WERI-Rb-1 (cell line): ENCODE measurements around the gene ANXA2.

Experiments
- DNase-seq: peaks from one replicate; pipeline ENCODE4 v3.0.0-alpha.2; 2020
- H3K27ac ChIP-seq: fragments of 250-450 bp; sonication (Bioruptor Pico); 2 replicates; pipeline ENCODE4 v1.5.1; 2020; ENCODE audit warnings: mild to moderate bottlenecking, moderate library complexity
- H3K27me3 ChIP-seq: fragments of 250-450 bp; sonication (Bioruptor Pico); 2 replicates; pipeline ENCODE4 v1.5.1; 2021; ENCODE audit warnings: mild to moderate bottlenecking, low read depth, moderate library complexity; ENCODE audit not compliant: insufficient read depth, severe bottlenecking
- H3K36me3 ChIP-seq: fragments of 250-450 bp; sonication (Bioruptor Pico); 2 replicates; pipeline ENCODE4 v1.5.1; 2020; ENCODE audit warnings: mild to moderate bottlenecking, moderate library complexity
- H3K4me3 ChIP-seq: 2 replicates; pipeline ENCODE4 v1.5.1; 2011; ENCODE audit warnings: low read depth, mild to moderate bottlenecking, control low read depth, low read length
- H3K9me3 ChIP-seq: fragments of 250-450 bp; sonication (Bioruptor Pico); 2 replicates; pipeline ENCODE4 v1.5.1; 2021; ENCODE audit warnings: mild to moderate bottlenecking, moderate library complexity; ENCODE audit not compliant: severe bottlenecking
- CTCF ChIP-seq: IDR thresholded peaks from 2 replicates; pipeline ENCODE4 v1.5.1; 2011; ENCODE audit warnings: low read depth, mild to moderate bottlenecking, control low read depth, inconsistent platforms, low read length

The ANXA2 gene

DNA sequence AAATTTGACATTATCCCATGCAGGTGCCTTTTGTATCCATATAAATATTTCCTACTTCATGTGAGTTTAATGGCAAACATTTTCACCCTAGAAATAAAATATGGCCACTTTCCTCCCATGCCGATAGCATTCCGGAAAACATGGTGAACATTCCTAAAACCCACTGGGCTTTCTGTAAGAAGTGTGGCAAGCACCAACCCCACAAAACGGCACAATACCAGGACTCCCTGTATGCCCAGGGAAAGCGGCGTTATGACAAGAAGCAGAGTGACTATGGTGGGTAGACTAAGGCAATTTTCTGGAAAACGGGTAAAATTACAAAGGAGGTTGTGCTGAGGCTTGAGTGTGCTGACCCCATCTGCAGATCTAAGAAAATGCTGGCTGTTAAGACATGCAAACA, 7.6 kb downstream of the ANXA2 start:
- Histone ChIP-seq H3K27me3 (no peaks in the 10 kb centered on the region), H3K4me3 (no peak overlapping the region), H3K36me3 (no peaks in the 10 kb centered on the region), H3K27ac (no peak overlapping the region; the same call in 1 of the 2 replicates), H3K9me3 (no peaks in the 10 kb centered on the region)
- TF ChIP-seq CTCF: no peak
- DNase-seq: no peak

DNA sequence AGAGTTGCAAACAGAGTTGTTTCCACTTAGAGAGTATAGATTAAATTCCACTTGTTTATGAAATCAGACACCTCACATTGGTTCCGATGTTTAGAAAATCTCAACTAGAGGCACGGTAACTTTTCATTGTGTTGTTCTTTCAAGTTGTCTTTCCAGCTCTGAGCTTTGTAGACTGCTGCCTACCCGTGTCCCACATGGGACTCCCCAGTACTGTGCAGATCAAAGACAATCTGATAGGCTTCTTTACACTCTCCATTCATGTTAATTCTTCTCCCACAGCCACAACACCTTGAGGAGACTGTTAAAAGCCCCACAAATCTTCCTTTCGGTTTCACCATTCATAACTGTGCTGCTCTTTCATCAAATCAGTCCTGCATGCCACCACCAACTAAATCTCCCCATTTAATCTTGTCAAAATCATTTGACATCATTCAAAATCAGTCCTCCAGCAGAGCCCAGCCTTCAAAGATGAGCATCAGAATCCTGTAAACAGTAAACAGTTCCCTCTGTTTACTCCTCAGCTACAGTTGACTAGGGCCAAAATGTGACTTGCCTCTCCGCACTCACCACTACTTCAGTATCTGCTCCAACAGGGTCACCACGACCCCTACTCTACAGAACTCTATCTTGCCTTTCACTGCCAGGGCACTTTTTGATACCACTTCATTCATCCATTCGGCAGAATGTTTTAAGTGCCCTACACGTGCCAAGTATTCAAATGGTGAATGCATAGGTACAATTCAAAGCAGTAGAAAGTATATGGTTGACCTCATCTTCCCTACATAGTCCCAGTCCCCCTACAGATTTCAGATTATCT, 8.3 kb downstream of the ANXA2 start:
- Histone ChIP-seq H3K9me3 (no peaks in the 10 kb centered on the region), H3K27me3 (no peaks in the 10 kb centered on the region), H3K4me3 (no peak overlapping the region), H3K36me3 (no peaks in the 10 kb centered on the region), H3K27ac (no peak overlapping the region)
- no peak for DNase-seq
- TF ChIP-seq CTCF: no peak

DNA sequence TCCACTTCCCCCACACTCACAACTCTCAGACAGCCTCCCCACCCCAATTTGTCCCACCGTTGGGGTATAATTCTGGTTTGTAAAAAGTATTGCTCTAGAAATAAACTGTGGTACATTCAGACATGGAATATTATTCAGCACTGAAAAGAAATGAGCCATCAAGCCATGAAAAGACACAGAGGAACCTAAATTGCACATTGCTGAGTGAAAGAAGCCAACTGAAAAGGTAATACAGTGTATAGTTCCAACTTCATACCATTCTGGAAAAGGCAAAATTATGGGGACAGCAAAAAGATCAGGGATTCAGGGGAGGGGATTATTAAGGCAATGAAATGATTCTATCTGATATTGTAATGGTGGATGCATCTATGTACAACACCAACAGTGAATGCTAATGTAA, 10.5 kb downstream of the ANXA2 start:
- no peaks in the 10 kb centered on the region for H3K9me3 ChIP-seq
- DNase-seq: no peak
- H3K27ac ChIP-seq: no peak overlapping the region
- TF ChIP-seq CTCF: no peak
- H3K36me3 ChIP-seq: no peaks in the 10 kb centered on the region
- no peak overlapping the region for H3K4me3 ChIP-seq
- H3K27me3 ChIP-seq: no peaks in the 10 kb centered on the region

GRCh38 chr15:60386615-60387014, 11.2 kb downstream of the ANXA2 start:
- TF ChIP-seq CTCF: no peak
- no peak for DNase-seq
- no peaks in the 10 kb centered on the region for H3K9me3 ChIP-seq
- H3K27me3 ChIP-seq: no peaks in the 10 kb centered on the region
- no peak overlapping the region for H3K4me3 ChIP-seq
- H3K27ac ChIP-seq: no peak overlapping the region
- no peaks in the 10 kb centered on the region for H3K36me3 ChIP-seq

GRCh38 chr15:60385620-60386552, 11.9 kb downstream of the ANXA2 start:
- H3K9me3 ChIP-seq: no peaks in the 10 kb centered on the region
- no peaks in the 10 kb centered on the region for H3K36me3 ChIP-seq
- H3K27ac ChIP-seq: no peak overlapping the region
- no peak for TF ChIP-seq CTCF
- H3K27me3 ChIP-seq: no peaks in the 10 kb centered on the region
- no peak overlapping the region for H3K4me3 ChIP-seq
- no peak for DNase-seq
